Iris pigment epithelial cell (primary cell): ENCODE measurements around the gene UBL7.

Experiments
- DNase-seq: peaks from one replicate; pipeline ENCODE4 v3.0.0-alpha.2; 2011; ENCODE audit warnings: low read depth

Gene UBL7

DNA sequence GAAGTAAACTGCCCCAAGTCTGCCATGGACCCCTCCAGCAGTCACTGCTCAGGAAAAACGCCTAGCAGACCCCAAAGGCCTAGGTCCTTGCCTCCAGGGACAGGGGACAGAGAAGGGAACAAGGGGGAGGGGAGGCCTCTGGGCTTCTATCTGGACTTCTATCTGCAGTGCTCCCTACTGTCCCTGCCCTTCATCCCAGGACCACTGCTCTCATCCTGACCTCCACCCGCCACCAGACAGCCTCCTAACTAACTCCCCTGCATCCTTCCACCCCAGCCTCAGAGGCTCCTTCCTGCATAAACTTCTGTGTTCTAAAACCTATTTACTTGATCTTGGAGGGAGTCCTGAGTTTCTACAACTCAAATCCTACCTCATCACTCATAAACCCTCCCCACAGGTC, 52.6 kb downstream of the UBL7 start:
- DNase-seq: no peak

DNA sequence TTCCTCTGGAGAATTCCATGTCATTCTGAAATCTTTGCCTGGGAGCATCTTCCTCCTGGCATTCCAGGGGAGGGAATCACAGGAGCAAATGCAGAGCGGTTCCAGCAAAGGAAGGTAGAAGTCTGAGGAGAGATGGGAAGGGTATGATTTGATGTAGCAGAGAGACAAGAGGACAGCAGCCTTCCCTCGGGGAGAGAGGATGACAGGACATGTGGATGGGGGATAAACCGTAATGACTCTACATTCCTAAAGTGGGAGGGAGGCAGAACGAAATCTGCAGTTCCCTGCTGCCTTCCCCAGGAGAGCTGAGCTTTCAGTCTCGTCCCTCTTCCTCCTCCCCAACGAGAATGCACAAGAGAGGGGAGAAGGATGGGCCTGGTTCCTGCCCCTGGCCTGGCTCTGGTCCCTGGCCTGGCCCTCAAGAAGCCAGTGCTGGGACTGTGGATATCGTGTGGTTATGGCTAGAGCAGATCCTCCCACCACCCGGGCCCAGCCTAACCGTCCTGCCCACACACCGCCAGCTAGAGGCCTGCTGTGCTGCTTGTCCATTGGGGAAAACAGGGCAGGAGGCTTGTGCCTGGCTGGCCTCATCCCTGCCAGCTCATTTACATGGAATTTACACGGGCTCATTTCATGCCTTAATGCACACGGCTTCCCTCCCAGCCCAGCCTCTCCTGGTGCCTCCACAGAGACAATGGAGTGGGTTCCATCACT, 53.8 kb downstream of the UBL7 start:
- DNase-seq: peak; percentile 85

DNA sequence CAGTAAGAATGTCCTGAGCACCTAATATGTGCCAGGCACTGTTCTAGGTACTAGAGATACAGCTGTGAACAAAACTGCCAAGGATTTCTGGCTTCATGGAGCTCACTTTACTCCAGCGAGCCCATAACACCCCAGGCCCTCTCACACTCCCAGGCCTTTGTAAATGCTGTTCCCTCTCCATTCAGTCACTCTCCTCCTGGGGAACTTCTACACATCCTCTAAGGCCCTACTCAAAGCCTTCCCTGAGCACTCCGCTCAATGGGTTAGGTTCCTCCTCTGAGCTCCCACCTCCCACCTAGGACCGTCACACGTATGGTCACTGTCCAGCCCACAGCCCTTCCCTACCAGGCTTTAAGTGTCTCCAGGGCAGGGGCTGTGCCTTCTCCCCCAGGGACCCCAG, 54.4 kb downstream of the UBL7 start:
- no peak for DNase-seq

DNA sequence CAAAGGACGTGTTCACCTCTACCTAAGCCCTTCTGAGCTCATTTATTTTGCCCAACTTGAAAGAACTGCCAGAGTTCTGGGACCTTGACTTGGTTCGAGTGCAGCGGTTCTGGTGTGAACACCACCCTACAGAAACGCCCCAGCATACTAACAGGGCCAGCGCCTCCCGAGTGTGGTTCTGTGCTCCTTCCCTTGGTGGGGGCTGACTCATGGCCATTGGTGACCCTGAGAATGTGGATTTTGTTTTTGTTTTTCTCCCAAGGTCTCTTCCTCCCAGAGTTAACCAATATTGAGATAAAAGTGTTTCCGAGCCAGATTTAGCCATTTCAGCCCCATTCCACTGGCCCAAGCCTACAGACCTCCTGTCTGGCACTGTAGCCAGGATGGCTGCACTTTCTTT, 55.1 kb downstream of the UBL7 start:
- peak; percentile 31 for DNase-seq

DNA sequence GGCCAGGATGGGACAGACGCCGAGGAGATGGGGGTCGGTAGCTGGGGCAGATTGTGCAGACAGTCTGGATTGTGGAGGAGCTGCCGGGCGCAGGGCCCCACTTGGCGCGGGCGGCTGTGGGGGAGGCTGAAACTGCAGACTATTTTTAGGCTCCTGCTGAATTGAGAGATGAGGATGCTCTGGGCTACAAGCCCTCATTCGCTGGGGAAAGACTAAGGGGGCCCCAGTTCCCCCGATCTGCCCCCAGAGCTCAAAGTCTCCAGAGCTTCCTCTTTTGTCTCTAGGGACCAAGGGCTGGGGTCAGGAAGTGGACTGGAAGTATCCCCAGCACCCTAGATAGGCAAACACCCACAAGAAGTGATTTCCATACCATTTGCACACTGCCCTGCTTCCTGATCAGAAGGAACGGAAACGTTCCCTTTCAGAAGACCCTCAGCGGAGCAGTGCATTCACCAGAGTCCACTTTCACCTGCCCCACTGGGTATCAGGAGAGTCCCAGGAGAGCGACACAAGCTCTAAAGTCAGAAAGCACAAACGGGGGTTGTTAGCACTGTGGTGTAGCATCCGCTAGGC, 56.9 kb downstream of the UBL7 start:
- DNase-seq: no peak

DNA sequence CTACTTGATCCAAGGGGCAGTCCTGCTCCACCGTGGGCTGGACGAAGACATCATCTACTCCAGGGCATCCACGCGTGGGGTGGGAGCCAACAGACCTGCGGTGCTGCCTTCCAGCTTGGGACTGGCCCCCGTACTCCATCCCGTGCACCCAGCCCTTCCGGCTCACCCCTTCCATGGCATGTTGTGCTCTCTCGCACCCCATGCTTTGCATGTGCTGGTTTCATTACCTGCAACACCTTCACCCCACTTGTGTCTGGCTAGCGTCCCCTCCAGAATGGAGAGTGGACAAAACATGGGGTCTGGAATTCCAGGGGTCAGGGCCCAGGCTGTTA, 57.4 kb downstream of the UBL7 start:
- no peak for DNase-seq

DNA sequence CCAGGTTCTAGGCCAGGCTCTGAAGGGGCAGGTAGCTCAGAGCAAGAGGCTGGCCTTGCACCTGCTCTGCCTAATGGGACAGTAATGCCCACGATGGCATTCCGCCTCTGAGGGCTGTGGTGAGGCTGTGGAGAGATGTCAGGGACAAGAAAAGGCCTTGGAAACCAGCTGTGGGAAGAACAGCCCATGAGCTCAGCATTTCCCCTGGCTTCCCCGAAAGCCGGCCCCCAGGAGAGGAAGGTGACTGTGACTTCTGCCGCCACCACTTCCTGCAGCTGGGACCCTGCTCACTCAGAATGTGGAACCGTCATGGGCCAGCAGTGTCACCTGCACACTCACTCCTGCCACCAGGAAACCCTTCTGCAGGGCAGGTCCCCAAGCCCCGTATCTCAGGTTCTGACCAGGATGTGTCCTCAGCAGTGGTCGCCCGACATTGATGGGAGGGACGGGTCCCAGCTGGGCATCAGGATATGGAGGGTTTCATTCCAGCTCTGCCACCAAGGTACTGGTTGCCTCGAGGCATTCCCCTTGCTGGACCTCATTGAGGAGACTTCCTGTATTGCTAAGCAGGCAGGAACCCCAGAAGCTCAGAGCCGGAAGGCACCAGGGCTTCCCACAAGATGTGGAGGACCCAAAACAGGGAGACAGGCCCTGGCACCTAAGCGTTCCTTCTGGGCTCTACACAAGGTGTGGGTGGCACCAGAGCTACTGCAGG, 57.9 kb downstream of the UBL7 start:
- DNase-seq: no peak

DNA sequence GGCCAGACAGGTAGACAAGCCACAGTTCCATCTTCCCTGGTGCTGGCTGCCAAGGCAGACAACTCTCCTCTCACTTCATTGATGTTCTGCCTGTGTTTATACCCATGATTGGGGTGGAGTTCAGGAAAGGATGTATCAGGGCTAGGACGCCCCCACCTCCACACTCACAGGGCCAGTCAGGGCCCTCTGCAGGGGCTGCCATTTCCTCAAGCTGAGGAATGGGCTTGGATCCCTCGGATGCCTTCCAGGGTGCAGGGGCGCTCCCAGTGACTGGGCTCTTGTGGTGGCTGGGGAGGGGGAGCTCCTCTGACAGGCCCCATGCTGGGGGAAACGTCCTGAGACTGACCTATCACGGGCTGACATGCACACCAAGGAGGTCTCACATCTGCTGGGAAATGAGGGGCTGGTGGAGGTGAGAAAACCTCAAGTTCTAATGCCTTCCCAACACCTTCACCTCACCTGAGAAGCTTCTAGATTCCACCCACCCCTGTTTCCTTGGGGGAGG, 58.6 kb downstream of the UBL7 start:
- DNase-seq: no peak

DNA sequence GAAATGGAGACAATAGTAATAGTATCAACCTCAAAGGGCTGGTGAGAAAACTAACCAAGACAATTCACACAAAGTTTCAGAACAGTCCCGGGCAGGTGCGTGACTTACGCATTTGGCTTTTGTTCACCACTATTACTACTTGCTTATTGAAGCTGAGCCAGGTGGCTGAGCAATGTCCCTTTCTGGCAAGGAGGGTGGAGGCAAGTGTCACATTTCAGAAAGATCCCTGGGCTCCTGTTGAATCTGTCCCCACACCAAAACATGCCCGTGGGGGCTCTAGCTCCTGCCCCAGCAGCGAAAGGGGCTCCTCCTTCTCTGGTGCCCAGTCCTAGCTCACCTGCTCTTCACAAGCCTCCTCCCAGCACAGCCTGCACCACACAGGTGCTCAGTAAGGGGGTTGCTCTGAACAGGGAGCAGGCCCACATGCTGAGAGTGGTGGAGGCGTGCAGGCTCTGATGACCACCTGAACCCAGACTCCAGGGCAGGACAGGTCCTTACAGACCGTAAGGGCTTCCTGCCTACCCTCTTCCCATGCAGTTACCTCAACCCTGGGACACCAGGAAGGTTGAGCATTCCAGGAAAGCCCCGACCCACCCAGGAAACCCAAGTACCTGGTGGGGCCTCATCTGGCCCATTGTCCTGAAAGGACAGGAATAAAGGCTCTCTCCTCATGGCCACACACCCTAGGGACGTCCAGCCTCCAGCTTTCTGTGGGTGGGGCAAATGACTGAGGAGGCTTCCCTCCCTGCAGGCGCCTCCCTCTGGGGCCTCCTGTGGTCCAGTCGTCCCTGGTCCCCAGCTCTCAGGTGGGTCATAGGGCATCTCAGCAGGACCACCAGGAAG, 59.8 kb downstream of the UBL7 start:
- DNase-seq: no peak

DNA sequence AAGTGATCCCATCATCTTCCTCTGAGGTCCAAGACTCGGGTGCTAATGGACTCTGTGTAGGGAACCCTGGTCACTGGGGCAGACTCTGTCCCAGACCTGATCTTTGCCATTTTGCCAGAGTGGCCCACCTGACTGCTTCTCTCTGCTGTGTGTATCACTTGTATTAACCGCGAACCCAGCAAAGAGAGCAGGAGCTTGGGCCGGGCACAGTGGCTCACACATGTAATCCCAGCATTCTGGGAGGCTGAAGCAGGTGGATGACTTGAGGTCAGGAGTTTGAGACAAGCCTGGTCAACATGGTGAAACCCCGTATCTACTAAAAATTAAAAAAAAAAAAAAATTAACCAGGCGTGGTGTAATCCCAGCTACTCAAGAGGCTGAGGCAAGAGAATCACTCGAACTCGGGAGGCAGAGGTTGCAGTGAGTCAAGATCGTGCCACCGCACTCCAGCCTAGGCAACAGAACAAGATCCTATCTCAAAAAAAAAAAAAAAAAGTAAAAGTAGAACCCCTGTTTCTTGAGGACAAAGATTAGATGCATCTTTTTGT, 60.6 kb downstream of the UBL7 start:
- no peak for DNase-seq

DNA sequence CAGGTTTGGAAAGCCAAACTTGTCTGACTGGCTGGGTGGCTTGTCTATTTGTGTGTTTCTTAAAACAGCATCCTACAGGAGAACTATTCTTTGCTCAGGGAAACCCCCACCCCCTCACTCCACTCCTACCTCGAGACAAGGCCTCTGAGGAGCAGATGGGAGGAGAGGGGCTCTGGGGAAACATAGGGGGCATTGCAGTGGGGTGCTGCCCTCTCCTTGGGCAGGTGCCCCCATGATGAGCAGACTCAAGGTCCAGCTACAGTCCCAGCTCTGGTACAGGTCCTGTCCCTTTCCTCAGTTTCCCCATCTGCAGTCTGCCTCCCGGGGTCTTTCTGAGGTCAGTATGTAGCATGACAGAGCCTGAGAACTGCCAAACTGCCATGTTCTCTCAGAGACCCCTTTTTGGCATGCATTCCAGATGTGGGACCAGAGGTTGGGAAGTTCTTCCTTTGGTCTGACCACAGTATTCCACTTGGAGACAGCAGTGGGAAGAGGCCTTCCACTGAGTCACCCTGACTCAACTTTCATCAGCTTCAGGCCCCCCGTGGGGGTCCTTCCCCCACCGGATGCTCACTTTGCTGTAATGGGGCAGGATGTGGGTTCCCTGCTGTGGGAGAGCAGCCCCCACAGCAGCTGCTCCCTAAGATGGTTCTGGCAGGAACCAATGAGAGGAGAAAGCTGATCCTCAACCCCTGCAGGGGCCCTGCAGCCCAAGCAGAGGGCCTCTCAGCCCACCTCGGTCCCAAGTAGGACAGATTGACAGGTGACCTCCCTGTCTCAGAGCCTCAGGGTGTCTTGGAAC, 61.2 kb downstream of the UBL7 start:
- DNase-seq: peak; percentile 59

DNA sequence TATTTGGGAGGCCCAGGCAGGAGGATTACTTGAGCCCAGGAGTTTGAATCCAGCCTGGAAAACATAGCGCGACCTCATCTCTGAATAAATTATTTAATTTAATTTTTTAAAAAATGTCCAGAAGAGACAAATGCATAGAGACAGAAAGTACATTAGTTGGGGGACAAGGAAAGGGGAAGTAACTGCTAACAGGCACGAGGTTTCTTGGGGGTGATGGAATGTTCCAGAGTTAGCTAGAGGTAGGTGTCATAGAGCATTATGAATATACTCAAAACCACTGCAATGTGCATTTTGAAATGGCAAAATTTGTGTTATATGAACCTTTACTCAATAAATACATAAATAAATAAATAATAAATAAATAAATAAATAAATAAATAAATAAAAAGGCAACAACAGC, 61.9 kb downstream of the UBL7 start:
- DNase-seq: no peak

DNA sequence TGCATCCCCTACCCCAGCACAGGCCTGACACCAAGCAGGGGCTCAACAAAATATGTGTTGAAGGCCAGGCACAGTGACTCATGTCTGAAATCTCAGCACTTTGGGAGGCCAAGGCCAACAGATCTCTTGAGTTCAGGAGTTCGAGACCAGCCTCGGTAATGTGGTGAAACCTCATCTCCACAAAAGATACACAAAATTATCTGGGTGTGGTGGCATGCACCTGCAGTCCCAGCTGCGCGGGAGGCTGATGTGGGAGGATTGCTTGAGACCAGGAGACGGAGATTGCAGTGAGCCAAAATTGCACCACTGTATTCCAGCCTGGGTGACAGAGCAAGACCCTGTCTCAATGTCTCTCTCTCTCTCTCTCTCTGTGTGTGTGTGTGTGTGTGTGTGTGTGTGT, 62.8 kb downstream of the UBL7 start:
- no peak for DNase-seq

DNA sequence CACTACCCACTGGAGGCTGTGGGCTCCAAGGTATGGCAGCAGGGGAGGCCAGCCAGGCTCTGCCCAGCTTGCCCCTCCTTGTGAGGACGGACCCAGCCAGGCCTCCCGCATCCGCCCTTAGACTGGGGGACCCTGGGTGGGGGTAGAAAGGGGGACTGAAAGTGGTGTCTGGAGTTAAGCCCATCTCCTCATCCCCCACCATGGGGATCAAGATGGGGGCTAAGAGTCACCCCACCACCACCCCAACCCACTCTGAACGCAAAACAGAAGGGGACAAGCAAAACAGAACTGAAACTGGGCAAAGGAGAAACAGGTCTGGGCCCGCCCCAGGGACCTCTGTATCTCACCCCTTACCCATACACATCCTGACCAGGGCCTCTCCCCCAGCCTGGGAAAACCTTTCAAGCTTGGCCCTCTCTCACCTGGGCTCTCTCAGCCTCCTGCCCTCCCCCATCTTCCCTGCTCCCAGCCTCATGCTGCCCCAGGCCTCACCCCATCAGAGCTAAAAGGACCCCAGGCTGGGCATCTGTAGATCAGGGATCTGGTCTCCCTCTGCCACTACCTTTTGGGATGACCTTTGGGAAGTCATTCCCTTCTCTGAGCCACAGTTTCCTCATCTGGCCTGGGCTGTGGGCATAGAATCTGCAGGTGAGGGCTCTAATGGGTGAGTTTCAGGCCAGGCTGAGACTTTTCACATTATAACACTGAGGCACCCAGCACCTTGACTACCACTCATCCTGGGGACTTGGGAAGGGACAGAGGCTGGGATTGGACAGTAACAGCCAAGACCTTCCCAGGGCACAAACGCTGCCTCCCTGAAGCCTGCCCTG, 63.5 kb downstream of the UBL7 start:
- no peak for DNase-seq

DNA sequence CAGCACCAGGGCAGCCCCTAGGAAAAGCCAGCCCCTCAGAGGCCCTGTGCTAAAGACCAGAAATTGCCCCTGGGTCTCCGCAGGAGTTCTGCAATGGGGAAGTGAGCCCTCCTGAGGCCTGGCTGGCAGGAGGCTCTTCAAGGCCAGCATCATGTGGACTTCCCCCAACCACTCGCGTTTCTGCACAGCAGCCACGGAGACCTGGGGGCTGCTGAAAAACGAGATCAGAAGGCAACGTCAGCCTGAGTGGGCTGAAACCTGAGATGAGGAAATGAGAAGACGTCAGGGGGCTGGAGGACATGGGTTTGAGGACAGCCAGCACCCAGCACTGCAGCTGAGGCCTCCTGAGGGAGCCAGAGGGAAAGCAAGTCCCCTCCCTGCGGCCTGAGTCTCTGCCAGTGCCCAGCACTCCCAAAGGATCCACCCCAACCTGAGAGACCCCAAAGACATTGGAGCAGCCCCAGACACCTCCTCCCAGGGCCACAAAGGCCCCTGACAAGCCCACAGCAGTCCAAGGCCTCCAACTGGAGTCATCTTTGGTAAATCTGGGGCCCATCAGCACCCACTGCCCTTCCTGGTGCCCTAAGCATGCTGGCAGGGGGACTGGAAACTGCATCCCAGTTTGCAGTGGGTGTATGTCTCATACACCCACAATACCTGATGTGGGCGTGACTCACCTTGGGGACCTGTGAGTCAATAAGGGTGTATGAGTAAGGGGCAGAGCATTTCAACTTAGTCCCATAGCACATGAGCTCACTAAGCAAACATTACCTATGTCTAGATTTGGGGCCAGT, 64.3 kb downstream of the UBL7 start:
- DNase-seq: peak; percentile 61

DNA sequence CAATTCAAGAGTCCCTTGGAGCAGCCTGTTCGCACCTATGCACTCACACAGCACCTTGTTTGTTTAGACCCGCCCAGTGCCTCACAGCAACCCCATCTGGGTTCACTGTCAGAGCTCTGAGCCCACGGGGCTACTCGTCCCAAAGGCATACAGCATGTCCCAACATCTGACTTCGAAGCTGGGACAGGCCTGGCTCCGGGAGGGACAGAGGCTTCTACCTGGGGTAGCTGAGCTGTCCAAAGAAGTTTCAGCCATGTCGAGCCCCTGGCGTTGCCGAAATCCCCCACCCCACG, 64.9 kb downstream of the UBL7 start:
- DNase-seq: no peak
